Ovary (tissue), 10 donors: ENCODE results near the gene EBF4. TPM values are rescaled to one million over a fixed set of nuclear protein-coding genes. Genes with fewer than 3 reads are reported as not detected.

Experiments used
- DNase-seq, 5 donors: peaks; one replicate each; pipeline ENCODE4 v3.0.0-alpha.2; 2019 to 2020
- H3K27ac ChIP-seq, 2 donors: fragments of 200-600 bp; one replicate each; pipeline versions ENCODE4 v1.5.1 to v1.8.0; 2019 to 2022
- H3K27me3 ChIP-seq: fragments of 200-600 bp; one replicate; pipeline ENCODE4 v1.8.0; 2022
- H3K36me3 ChIP-seq: fragments of 200-600 bp; sonication (generic); one replicate; pipeline ENCODE4 v1.5.1; 2019
- H3K4me1 ChIP-seq: one replicate; pipeline ENCODE4 v1.8.1; 2013; ENCODE audit warnings: mild to moderate bottlenecking, moderate library complexity; ENCODE audit not compliant: insufficient read depth
- H3K4me3 ChIP-seq: fragments of 200-600 bp; sonication (generic); one replicate; pipeline ENCODE4 v1.5.1; 2017
- H3K9me3 ChIP-seq, 2 donors: fragments of 200-600 bp in 1 of 2; sonication (generic) in 1 of 2; one replicate each; pipeline versions ENCODE4 v1.5.1 to v1.8.1; 2013 to 2019; ENCODE audit warnings: mild to moderate bottlenecking in 1 of 2, moderate library complexity in 1 of 2
- EP300 ChIP-seq: sonication (generic); formaldehyde crosslinking; IDR thresholded peaks from one replicate; pipeline ENCODE4 v1.6.1; 2017; ENCODE audit warnings: antibody characterized with exemption
- POLR2A ChIP-seq: fragments of 450-650 bp; IDR thresholded peaks from one replicate; pipeline ENCODE4 v1.6.1; 2017; ENCODE audit warnings: antibody characterized with exemption, mild to moderate bottlenecking, moderate library complexity
- WGBS, 3 donors: extraction: QIAGEN DNeasy Blood & Tissue Kit in 1 of 3; methylation state at CpG; one replicate each; pipeline versions ENCODE4 v1.1.5 to v1.1.7; 2013 to 2017; 5-methylcytosine and 5-hydroxymethylcytosine counted together
- intact Hi-C, 4 donors: fragments of 100-400 bp; cut with DNase I; formaldehyde crosslinking; loops; one replicate each; pipeline versions ENCODE4 v1.11.0 to v1.15.1; 2022 to 2023
- long read RNA-seq, 3 donors: library from polyadenylated mRNA in 2 of 3; unstranded in 2 of 3; transcript quantifications; one replicate each; pipeline ENCODE4 v2.0.0 and lab custom pipeline, GENCODE V29; 2021 to 2026
- polyA plus RNA-seq, 2 donors: library from polyadenylated mRNA; stranded (reverse); fragments of 200-250 nt in 1 of 2; fragments of 350-450 nt in 1 of 2; fragmentation: Illumina TruSeq in 1 of 2; extraction: RNeasy Lipid Tissue Mini Kit (QIAGEN cat#74804) in 1 of 2; gene quantifications; one replicate each; pipeline ENCODE4 v1.2.3, GENCODE V29; 2013 to 2014
- total RNA-seq, 7 donors: library from RNA; depleted of rRNA in 2 of 7; stranded (reverse); fragments of >200 nt in 2 of 7; fragmentation: NEBNext Ultra II Directional in 3 of 7; extraction: Animal tissue kit (Norgen Biotek cat#: 25700) in 3 of 7; gene quantifications; one replicate each; pipeline versions ENCODE4 v1.1.0 to v1.2.4, GENCODE V29; 2016 to 2023
- TF ChIP-seq, protein P1 (sequence below), 3 donors: fragments of 450-650 bp in 2 of 3; fragments of 200-600 bp in 1 of 3; IDR thresholded peaks; one replicate each; pipeline versions ENCODE4 v1.5.1 to v1.8.0; 2016 to 2022; ENCODE audit warnings: antibody characterized with exemption in 3 of 3, mild to moderate bottlenecking in 1 of 3
- donor health status: DM: no; HTN: no; CAD: no; lungs with moderate emphysema.
- donor health status: DM: no; HTN: no; CAD: no.
- donor health status: Bipolar disorder and iron deficiency.
- donor health status: DM: yes; HTN: yes; CAD: no.
- donor health status: DM: no; HTN: no; CAD: no.
- donor health status: DM: yes; HTN: yes; CAD: no.

Gene EBF4, protein sequence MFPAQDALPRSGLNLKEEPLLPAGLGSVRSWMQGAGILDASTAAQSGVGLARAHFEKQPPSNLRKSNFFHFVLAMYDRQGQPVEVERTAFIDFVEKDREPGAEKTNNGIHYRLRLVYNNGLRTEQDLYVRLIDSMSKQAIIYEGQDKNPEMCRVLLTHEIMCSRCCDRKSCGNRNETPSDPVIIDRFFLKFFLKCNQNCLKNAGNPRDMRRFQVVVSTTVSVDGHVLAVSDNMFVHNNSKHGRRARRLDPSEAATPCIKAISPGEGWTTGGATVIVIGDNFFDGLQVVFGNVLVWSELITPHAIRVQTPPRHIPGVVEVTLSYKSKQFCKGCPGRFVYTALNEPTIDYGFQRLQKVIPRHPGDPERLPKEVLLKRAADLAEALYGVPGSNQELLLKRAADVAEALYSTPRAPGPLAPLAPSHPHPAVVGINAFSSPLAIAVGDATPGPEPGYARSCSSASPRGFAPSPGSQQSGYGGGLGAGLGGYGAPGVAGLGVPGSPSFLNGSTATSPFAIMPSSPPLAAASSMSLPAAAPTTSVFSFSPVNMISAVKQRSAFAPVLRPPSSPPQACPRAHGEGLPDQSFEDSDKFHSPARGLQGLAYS
- 10 to 100 TPM; 17.6 to 67.7 (median 55.5) TPM for total RNA-seq
- polyA plus RNA-seq = 10 to 100 TPM in 1 of 2 donors, 1 to 10 TPM in 1; 9.4 to 22.3 TPM
- long read RNA-seq, donor 1, partial matches to known transcripts = 7 of 14 reads
- long read RNA-seq, donor 1, other reads (novel, unspliced or antisense) = 6 of 14 reads
- long read RNA-seq, donor 2, partial matches to known transcripts = 0 of 2 reads
- long read RNA-seq, donor 2, other reads (novel, unspliced or antisense) = 0 of 2 reads
- long read RNA-seq, donor 3, transcript EBF4-201 (18 exons, 2,705 nt) = minor isoform, 5 of 49 reads
- long read RNA-seq, donor 3, transcript EBF4-206 (3 exons, 1,647 nt) = minor isoform, 7 of 49 reads
- long read RNA-seq, donor 3, transcript EBF4-202 (18 exons, 2,910 nt) = major isoform, 11 of 49 reads
- long read RNA-seq, donor 3, partial matches to known transcripts = 14 of 49 reads
- long read RNA-seq, donor 3, other reads (novel, unspliced or antisense) = 12 of 49 reads

DNA sequence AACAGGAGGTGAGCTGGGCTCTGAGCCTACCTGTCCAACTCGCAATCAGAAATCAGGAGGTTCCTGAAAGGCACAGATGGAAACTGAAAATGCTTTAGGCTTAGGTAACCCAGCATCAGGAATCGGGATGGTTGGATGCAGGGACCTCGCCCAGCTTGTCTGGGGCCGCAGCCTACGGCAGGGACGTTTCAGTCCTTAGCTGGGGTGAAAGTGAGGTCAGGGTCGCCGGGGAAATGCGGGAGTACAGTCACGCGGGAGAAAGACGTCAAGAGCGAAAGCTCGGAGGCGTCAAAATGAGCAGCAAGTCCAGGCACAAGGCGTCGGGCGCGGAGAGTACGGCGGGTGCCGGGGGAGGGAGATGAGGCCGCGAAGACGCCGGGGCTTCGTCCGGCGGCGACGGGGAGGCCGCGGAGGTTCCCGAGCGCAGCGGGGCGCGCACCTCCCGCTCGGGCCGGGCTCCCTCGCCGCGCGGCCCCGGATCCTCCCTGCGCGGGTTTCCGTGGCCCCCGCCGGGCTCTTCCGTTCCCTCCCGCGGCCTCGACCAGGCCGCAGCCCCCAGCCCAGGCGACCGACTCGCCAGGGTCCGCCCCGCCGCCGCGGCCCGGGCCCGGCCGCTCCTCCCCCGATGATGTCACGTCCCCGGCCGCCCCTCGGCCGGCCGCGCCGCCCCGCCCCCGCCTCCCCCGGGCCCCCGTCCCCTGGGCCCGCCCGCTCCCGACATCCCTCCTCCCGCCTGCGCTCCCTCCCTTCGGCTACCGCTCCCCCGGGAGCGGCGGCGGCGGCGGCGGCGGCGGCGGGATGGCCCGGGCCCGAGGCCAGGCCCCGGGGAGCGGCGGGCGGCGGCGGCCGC is at the start of gene EBF4:
EBF4 (plus strand) TSS at position 745 of the 850 bp plus-strand sequence. CDS start 866 bp downstream, outside the sequence.
- Histone ChIP-seq H3K9me3 (no peaks in the 10 kb centered on the region), H3K27me3 (no peaks in the 10 kb centered on the region), H3K4me1 (no peaks in the 10 kb centered on the region), H3K36me3 (no peaks in the 10 kb centered on the region), H3K27ac (peak within 1 kb of the TSS; percentile 100), H3K4me3 (peak within 1 kb of the TSS; percentile 64)
- TF ChIP-seq POLR2A (peak; percentile 71), EP300 (no peak)
- peak; percentile 82 to 89 (median 86) for DNase-seq
- WGBS, 3 donors = 2 to 4% (median 2%) methylated on average over 48 to 105 of the region's 106 CpGs
- intact Hi-C loops = loop anchor here in 2 of 4 donors (5.0 to 10.0 kb wide), 4 partner anchors 40 to 163 kb away; partner anchors contain the start of genes NOP56 (in 1 of the 2), PCED1A (in 1 of the 2) and VPS16 (in 1 of the 2)

GRCh38 chr20:2643708-2644107 is 48.9 kb upstream of the EBF4 start:
- no peak overlapping the region for H3K27ac ChIP-seq
- DNase-seq = no peak
- intact Hi-C loops = no loop called here

GRCh38 chr20:2651772-2652723 is 40.5 kb upstream of the EBF4 start, which contains the start of gene NOP56:
TSS of gene NOP56 (plus strand) at chr20:2652632. CDS start at chr20:2652661, 29 bp downstream.
- no peaks in the 10 kb centered on the region for H3K36me3 ChIP-seq
- H3K27me3 ChIP-seq = no peaks in the 10 kb centered on the region
- intact Hi-C loops = loop anchor here in 2 of 4 donors (5.0 to 10.0 kb wide), 2 partner anchors 40 to 127 kb away; partner anchors contain the start of gene EBF4 (in 1 of the 2)
- peaks cover 1% of the 10 kb centered on the region for H3K4me1 ChIP-seq
- no peaks in the 10 kb centered on the region for H3K9me3 ChIP-seq
- 0% methylated on average over 67 to 101 of the region's 101 CpGs for WGBS, 3 donors
- H3K4me3 ChIP-seq = peak within 1 kb of the TSS; percentile 87
- H3K27ac ChIP-seq = peak within 1 kb of the TSS; percentile 73 to 86
- no peak for TF ChIP-seq EP300
- peak; percentile 54 for TF ChIP-seq POLR2A
- TF ChIP-seq, protein P1, sequence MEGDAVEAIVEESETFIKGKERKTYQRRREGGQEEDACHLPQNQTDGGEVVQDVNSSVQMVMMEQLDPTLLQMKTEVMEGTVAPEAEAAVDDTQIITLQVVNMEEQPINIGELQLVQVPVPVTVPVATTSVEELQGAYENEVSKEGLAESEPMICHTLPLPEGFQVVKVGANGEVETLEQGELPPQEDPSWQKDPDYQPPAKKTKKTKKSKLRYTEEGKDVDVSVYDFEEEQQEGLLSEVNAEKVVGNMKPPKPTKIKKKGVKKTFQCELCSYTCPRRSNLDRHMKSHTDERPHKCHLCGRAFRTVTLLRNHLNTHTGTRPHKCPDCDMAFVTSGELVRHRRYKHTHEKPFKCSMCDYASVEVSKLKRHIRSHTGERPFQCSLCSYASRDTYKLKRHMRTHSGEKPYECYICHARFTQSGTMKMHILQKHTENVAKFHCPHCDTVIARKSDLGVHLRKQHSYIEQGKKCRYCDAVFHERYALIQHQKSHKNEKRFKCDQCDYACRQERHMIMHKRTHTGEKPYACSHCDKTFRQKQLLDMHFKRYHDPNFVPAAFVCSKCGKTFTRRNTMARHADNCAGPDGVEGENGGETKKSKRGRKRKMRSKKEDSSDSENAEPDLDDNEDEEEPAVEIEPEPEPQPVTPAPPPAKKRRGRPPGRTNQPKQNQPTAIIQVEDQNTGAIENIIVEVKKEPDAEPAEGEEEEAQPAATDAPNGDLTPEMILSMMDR (IDR thresholded peaks at IDR 0.05) = peak in 1 of 3 donors; percentile 17
- DNase-seq = peak; percentile 91 to 98 (median 93)

More at GRCh38 chr20:2643708-2644107, 48.9 kb upstream of the EBF4 start:
- Histone ChIP-seq H3K27me3 (no peaks in the 10 kb centered on the region), H3K4me1 (no peaks in the 10 kb centered on the region), H3K36me3 (no peaks in the 10 kb centered on the region), H3K9me3 (no peaks in the 10 kb centered on the region), H3K4me3 (no peak overlapping the region)
- WGBS, 3 donors = 32 to 87% (median 58%) methylated on average over 1 of the region's 1 CpG
- TF ChIP-seq POLR2A = no peak
- no peak for TF ChIP-seq EP300
- TF ChIP-seq, protein P1 (IDR thresholded peaks at IDR 0.05) = no peak
